ENCODE measurements around the gene AHCY.
"Not testable (repeated sequence)": the region's sequence is repeated elsewhere in the genome, so short reads cannot be mapped to it uniquely, and the experiment has no call there.

DNA sequence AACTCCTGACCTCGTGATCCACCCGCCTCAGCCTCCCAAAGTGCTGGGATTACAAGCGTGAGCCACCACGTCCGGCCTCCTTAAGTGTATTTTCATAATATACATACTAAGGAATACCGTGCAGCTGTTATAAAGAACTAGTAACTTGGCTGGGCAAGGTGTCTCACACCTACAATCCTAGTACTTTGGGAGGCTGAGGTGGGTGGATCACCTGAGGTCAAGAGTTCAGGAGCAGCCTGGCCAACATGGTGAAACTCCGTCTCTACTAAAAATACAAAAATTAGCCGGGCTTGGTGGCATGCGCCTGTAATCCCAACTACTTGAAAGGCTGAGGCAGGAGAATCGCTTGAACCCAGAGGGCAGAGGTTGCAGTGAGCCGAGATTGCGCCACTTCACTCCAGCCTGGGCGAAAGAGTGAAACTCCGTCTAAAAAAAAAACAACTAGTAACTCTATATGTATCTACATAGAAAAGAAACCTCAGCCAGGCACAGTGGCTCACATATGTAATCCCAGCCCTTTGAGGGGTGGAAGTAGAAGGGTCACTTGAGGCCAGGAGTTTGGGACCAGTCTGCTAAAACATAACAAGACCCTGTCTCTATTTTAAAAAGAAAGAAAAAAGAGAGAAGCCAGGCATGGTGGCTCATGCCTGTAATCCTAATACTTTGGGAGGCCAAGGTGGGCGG, 27.8 kb upstream of the AHCY start:
- TF ChIP-seq CTCF, POLR2A (IDR thresholded peaks at IDR 0.05): not testable (repeated sequence)

All from heart left ventricle (tissue), 13 donors.